Ovary (tissue), 3 donors: Measurements from ENCODE around the gene RSKR.

Experiments
- EP300 ChIP-seq: sonication (generic); formaldehyde crosslinking; IDR thresholded peaks from one replicate; pipeline ENCODE4 v1.6.1; 2017; ENCODE audit warnings: antibody characterized with exemption
- POLR2A ChIP-seq: fragments of 450-650 bp; IDR thresholded peaks from one replicate; pipeline ENCODE4 v1.6.1; 2017; ENCODE audit warnings: antibody characterized with exemption, mild to moderate bottlenecking, moderate library complexity
- TF ChIP-seq, protein P1 (sequence below), 3 donors: fragments of 450-650 bp in 2 of 3; fragments of 200-600 bp in 1 of 3; IDR thresholded peaks; one replicate each; pipeline versions ENCODE4 v1.5.1 to v1.8.0; 2016 to 2022; ENCODE audit warnings: antibody characterized with exemption in 3 of 3, mild to moderate bottlenecking in 1 of 3
- donor health status: DM: no; HTN: no; CAD: no.

DNA sequence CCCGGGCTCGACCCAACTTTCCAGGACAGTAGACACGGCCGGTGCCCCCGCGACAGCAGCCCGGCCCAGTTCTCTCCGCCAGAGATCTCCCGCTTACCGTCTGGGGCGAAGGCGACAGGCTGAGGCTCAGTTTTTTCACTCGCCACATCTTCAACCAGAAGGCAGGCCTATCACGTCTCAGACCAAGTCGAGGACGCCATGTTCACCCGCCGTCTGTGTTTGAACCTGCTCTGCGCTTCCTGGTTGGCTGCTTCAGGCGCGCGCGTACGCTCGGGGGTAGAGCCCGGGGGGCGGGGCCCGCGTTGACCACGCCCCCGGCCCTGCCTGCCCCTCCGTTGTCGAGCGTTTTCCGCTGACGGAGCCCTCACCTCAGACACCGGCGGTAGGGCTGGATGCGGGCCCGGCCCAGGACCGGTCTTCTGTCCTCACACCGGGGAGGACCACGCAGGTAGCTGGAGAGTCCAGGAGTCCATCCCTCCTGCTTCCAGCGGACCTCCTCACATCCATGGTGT lies 15.1 kb downstream of the RSKR start, which contains the start of gene SPAG5:
- TF ChIP-seq, protein P1, sequence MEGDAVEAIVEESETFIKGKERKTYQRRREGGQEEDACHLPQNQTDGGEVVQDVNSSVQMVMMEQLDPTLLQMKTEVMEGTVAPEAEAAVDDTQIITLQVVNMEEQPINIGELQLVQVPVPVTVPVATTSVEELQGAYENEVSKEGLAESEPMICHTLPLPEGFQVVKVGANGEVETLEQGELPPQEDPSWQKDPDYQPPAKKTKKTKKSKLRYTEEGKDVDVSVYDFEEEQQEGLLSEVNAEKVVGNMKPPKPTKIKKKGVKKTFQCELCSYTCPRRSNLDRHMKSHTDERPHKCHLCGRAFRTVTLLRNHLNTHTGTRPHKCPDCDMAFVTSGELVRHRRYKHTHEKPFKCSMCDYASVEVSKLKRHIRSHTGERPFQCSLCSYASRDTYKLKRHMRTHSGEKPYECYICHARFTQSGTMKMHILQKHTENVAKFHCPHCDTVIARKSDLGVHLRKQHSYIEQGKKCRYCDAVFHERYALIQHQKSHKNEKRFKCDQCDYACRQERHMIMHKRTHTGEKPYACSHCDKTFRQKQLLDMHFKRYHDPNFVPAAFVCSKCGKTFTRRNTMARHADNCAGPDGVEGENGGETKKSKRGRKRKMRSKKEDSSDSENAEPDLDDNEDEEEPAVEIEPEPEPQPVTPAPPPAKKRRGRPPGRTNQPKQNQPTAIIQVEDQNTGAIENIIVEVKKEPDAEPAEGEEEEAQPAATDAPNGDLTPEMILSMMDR (IDR thresholded peaks at IDR 0.05) = no peak
- TF ChIP-seq POLR2A (peak; percentile 95), EP300 (no peak)
